Endothelial cell of umbilical vein (primary cell): ENCODE results near the gene NUP37.
"Not testable (repeated sequence)": the region's sequence is repeated elsewhere in the genome, so short reads cannot be mapped to it uniquely, and the experiment has no call there.

ENCODE experiments used
- POLR2A ChIP-seq: IDR thresholded peaks from 2 replicates; pipeline ENCODE4 v1.6.1; 2012; ENCODE audit warnings: low read depth, mild to moderate bottlenecking, control low read depth, low read length
- TF ChIP-seq, protein P1 (sequence below), 2 donors: IDR thresholded peaks; 1 replicate in 1 of 2; 2 replicates in 1 of 2; pipeline ENCODE4 v1.5.1; 2011; ENCODE audit warnings: low read length in 2 of 2, mild to moderate bottlenecking in 2 of 2, moderate library complexity in 2 of 2, control low read depth in 1 of 2, inconsistent platforms in 1 of 2, low read depth in 1 of 2; ENCODE audit not compliant: insufficient read depth in 1 of 2; ENCODE audit errors: extremely low read depth in 1 of 2

DNA sequence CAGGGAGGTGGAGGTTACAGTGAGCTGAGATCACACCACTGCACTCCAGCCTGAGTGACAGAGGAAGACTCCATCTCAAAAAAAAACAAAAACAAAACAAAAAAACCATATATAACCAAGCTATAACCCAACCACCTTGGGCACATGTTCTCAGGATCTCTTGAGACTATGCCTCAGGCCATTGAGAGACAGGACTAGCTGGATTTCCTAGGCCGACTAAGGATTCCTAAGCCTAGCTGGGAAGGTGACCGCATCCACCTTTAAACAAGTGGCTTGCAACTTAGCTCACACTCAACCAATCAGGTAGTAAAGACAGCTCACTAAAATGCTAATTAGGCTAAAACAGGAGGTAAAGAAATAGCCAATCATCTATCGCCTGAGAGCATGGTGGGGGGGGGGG is 35.3 kb upstream of the NUP37 start:
- not testable (repeated sequence) for TF ChIP-seq POLR2A
- TF ChIP-seq, protein P1, sequence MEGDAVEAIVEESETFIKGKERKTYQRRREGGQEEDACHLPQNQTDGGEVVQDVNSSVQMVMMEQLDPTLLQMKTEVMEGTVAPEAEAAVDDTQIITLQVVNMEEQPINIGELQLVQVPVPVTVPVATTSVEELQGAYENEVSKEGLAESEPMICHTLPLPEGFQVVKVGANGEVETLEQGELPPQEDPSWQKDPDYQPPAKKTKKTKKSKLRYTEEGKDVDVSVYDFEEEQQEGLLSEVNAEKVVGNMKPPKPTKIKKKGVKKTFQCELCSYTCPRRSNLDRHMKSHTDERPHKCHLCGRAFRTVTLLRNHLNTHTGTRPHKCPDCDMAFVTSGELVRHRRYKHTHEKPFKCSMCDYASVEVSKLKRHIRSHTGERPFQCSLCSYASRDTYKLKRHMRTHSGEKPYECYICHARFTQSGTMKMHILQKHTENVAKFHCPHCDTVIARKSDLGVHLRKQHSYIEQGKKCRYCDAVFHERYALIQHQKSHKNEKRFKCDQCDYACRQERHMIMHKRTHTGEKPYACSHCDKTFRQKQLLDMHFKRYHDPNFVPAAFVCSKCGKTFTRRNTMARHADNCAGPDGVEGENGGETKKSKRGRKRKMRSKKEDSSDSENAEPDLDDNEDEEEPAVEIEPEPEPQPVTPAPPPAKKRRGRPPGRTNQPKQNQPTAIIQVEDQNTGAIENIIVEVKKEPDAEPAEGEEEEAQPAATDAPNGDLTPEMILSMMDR (IDR thresholded peaks at IDR 0.05; ENCODE audit: extremely low read depth in 1 of 2, insufficient read depth in 1 of 2, low read depth in 1 of 2, low read length in 2 of 2), result not testable (repeated sequence)
